ENCODE measurements around the gene DSE.

The DSE gene

GRCh38 chr6:116485559-116486184 is 114.9 kb downstream of the DSE start:
- FAIRE-seq: no peak

- no peak for FAIRE-seq
Measured at GRCh38 chr6:116491610-116492330, 121.0 kb downstream of the DSE start.

GRCh38 chr6:116492331-116493067 is 121.8 kb downstream of the DSE start:
- no peak for FAIRE-seq
